ENCODE data around the gene NANOS2.

Gene NANOS2

GRCh38 chr19:45913874-45914830, at the start of gene NANOS2:
Gene NANOS2, minus strand, starts transcription at chr19:45914778. Its CDS starts 85 bp downstream, at chr19:45914693.
- no peak for DNase-seq

GRCh38 chr19:45962021-45962420, 47.4 kb upstream of the NANOS2 start:
- no peak for DNase-seq

- no peak for DNase-seq
Observed at GRCh38 chr19:45960595-45961235, 46.1 kb upstream of the NANOS2 start.

GRCh38 chr19:45959517-45960025, 45.0 kb upstream of the NANOS2 start:
- no peak for DNase-seq

- DNase-seq = no peak
Observed at GRCh38 chr19:45958769-45959516, 44.4 kb upstream of the NANOS2 start.

- no peak for DNase-seq
Observed at GRCh38 chr19:45958320-45958719, 43.7 kb upstream of the NANOS2 start.

GRCh38 chr19:45955905-45956608, 41.5 kb upstream of the NANOS2 start:
- DNase-seq = no peak

- no peak for DNase-seq
Observed at GRCh38 chr19:45954156-45954555, 39.6 kb upstream of the NANOS2 start.

- DNase-seq = no peak
Observed at GRCh38 chr19:45953676-45954075, 39.1 kb upstream of the NANOS2 start.

GRCh38 chr19:45952686-45953505, 38.3 kb upstream of the NANOS2 start:
- peak; percentile 32 for DNase-seq

GRCh38 chr19:45952341-45952685, 37.7 kb upstream of the NANOS2 start:
- no peak for DNase-seq

- no peak for DNase-seq
Observed at GRCh38 chr19:45947926-45948325, 33.3 kb upstream of the NANOS2 start.

GRCh38 chr19:45940515-45940805, 25.9 kb upstream of the NANOS2 start:
- no peak for DNase-seq

GRCh38 chr19:45939792-45940514, 25.4 kb upstream of the NANOS2 start:
- DNase-seq = no peak

- DNase-seq = no peak
Observed at GRCh38 chr19:45938733-45939319, 24.2 kb upstream of the NANOS2 start.

GRCh38 chr19:45935267-45935666, 20.7 kb upstream of the NANOS2 start:
- no peak for DNase-seq

- no peak for DNase-seq
Observed at GRCh38 chr19:45934551-45935230, 20.1 kb upstream of the NANOS2 start.

GRCh38 chr19:45933759-45934158, 19.2 kb upstream of the NANOS2 start:
- no peak for DNase-seq

GRCh38 chr19:45931055-45931454, 16.5 kb upstream of the NANOS2 start:
- DNase-seq = no peak

GRCh38 chr19:45929247-45929646, 14.7 kb upstream of the NANOS2 start:
- no peak for DNase-seq
